AG10803 (cell line): Measurements from ENCODE around the gene PEX14.
A peak's percentile ranks its signal among the peaks of the same experiment; 100 is the strongest.

ENCODE experiments used
- DNase-seq: peaks from one replicate; pipeline ENCODE4 v3.0.0; 2010; ENCODE audit warnings: low read depth
- H3K4me3 ChIP-seq: 2 replicates; pipeline ENCODE4 v1.5.1; 2011; ENCODE audit warnings: mild to moderate bottlenecking, low read length, control low read depth
- TF ChIP-seq, protein P1 (sequence below): conservative IDR thresholded peaks from 2 replicates; pipeline ENCODE4 v1.5.1; 2011; ENCODE audit warnings: mild to moderate bottlenecking, low read length, control low read depth, inconsistent platforms

Gene PEX14

DNA sequence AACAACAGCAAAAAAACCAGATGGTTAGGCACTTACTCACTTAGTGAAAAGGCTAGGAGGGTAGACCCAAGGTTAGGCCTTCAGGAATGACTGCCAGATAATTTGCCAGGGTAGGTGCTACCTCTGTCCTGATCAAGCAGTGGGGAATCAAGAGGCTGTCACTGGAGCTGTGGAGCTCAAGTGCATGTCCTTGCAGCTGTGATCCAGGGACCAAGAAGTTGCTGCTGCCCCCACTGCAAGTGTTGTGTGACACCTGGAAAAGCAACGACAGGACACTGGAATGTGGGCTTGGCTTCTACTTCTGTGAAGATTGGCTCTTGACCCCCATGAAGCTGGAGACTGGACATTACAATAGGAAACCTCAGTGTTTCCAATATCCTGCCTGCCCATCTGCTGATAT, 72.1 kb downstream of the PEX14 start:
- TF ChIP-seq, protein P1, sequence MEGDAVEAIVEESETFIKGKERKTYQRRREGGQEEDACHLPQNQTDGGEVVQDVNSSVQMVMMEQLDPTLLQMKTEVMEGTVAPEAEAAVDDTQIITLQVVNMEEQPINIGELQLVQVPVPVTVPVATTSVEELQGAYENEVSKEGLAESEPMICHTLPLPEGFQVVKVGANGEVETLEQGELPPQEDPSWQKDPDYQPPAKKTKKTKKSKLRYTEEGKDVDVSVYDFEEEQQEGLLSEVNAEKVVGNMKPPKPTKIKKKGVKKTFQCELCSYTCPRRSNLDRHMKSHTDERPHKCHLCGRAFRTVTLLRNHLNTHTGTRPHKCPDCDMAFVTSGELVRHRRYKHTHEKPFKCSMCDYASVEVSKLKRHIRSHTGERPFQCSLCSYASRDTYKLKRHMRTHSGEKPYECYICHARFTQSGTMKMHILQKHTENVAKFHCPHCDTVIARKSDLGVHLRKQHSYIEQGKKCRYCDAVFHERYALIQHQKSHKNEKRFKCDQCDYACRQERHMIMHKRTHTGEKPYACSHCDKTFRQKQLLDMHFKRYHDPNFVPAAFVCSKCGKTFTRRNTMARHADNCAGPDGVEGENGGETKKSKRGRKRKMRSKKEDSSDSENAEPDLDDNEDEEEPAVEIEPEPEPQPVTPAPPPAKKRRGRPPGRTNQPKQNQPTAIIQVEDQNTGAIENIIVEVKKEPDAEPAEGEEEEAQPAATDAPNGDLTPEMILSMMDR, result no peak
- H3K4me3 ChIP-seq, result no peak overlapping the region
- no peak for DNase-seq

DNA sequence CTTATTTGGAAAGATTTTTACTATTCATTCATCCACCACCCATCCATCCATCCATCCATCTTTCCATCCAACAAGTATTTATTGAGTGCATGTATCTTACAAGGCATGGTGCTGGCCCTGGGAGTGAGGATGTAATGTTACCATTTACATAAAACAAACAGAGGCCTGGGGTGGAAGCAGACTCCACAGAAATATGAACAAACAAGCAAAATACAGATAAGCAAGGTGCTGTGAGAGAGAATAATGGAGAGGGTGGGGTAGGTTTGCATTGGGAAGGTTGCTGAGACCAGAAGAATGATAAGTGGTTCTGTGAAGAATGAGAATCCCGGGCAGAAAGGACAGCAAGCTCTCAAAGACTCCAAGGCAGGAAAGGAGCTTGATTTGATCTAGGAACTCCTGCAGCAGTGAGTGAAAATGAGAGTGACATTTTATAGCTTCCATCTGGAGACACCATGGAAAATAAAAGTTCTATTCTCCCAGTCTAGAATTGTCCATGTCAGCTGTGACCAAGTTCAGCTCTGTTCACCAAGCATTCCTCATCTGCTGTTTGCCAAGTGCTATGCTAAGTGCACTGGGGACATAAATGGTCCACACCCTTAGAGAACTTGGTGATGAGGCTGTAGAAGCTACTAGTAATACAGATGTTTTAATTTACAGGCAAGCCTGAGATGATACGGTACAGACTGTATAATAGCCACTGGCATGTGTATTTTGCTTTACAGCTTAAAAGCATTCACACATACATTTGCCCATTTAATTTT, 75.3 kb downstream of the PEX14 start:
- peak; percentile 11 for DNase-seq
- no peak overlapping the region for H3K4me3 ChIP-seq
- TF ChIP-seq, protein P1, result no peak

DNA sequence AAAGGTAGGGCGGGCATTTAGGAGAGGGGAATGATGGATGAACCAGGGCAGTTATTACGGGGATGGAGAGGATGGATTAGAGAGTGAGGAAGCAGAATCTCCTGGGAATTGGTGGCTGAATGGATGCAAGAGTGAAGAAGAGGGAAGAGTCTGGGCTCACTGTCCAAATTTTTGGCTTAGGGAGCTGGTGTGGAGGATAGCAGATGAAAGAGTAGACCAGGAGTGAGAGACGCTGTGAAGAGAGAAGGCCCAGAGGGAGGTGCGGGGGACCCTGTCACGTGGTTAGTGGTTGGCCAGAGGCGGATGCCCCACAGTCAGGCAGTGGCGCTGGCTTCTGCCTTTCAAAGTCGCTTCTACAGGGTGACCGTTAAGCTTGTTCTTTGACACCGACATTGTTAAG, 78.4 kb downstream of the PEX14 start:
- TF ChIP-seq, protein P1, result no peak
- H3K4me3 ChIP-seq, result no peak overlapping the region
- no peak for DNase-seq

DNA sequence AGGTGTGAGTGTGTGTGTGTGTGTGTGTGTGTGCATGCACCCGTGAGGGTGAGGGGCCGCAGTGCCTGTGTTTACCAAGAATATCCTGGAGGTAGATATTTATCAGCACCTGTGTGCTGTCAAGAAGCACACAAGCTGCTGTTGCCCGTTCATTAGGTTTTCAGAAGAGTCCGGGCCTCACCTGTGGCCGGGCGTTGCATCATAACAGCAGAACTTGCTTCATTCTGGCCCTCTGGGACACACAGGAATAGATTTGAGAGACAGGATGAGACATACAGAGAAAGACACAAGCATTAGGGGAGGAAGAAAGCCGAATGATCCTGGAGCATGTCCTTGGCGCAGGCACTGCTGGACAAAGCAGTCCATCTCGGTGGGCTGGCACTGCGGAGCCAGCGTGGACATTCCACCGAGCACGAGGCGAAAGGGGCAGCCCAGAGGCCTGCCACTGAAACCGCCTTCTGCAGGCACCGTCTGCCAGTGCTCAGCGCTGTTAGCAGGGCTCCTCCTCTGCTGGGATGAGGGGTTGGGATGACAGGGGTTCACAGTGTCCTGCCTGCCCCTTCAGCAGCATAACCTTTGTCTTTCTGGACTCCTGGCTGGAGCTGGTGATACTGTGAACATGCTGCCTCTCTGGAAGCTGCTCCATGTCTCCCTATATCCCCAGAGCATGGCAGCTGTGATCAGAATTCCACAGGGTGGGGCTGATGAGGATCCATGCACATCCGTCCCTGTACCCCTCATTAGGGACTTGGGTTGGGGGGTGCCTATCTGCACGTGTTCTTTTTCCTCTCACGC, 81.1 kb downstream of the PEX14 start:
- TF ChIP-seq, protein P1, result no peak
- no peak for DNase-seq
- H3K4me3 ChIP-seq, result no peak overlapping the region

DNA sequence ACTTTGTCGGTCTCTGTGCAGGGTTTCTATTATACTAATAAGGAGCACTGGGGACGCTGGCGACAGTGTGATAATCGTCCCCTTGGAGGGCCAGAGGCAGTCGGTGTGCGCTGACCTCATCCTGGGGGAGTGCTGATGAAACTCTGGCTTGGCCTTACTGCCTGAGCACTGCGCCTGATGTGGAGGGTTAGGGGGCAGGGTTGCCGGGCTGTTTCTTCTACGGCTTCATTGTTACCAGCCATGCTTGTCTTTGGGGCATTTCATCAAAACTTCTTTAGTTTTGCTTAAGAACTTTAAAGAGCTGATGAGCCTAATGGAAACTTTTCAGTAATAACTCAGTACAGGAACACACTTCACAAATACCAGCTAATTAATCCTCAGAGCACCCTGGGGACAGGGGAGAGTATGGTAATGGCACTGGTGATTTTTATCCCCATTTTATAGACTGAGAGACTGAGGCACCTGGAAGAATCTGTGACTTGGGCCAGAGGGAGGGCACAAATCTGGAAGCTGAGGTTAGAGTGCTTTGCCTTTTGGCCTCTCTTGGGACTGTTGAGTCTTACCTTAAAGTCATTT, 81.8 kb downstream of the PEX14 start:
- TF ChIP-seq, protein P1, result no peak
- DNase-seq, result no peak
- H3K4me3 ChIP-seq, result no peak overlapping the region

DNA sequence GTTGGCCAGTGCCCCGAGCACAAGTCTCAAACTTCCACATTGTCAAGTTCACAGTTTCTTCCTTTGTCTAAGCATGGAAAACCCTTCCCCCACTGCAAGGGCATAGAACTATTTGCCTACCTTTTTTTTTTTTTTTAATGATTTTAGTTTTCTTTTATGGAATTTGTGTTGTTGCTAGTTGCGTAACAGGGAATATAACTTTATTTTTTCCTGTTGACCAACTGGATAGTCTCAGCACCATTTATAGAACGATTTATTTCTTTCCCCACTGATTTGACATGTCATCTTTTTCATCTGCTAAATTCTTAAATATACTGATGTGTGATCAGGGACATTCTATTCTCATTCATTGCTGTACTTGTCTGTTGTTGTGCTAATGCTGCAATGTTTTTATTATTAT, 83.0 kb downstream of the PEX14 start:
- H3K4me3 ChIP-seq, result no peak overlapping the region
- TF ChIP-seq, protein P1, result no peak
- no peak for DNase-seq
